K562 (cell line): ENCODE results near the gene COX5A. TPM values are rescaled to one million over a fixed set of nuclear protein-coding genes. Genes with fewer than 3 reads are reported as not detected.

Experiments
- ADNP ChIP-seq: fragments of 200-800 bp; sonication (Bioruptor generic); IDR thresholded peaks from 2 replicates; pipeline ENCODE4 v1.6.1; 2016; ENCODE audit warnings: missing genetic modification characterization, missing compliant biosample characterization
- CBX8 ChIP-seq: fragments of 200-600 bp; sonication (generic); IDR thresholded peaks from 2 replicates; pipeline ENCODE4 v1.6.1; 2012; ENCODE audit warnings: borderline replicate concordance, mixed run types, low read depth, mild to moderate bottlenecking, moderate library complexity, mixed read lengths, low read length, control low read depth, inconsistent platforms; ENCODE audit not compliant: poor library complexity, severe bottlenecking; ENCODE audit errors: extremely low read depth
- CREB1 ChIP-seq, 2 experiments: sonication (generic) in 1 of 2; formaldehyde crosslinking in 1 of 2; IDR thresholded peaks; 2 replicates each; pipeline versions ENCODE4 v1.6.1 to v1.8.0; 2012 to 2022; ENCODE audit warnings: inconsistent platforms in 1 of 2, mild to moderate bottlenecking in 1 of 2, missing genetic modification reagents in 1 of 2, moderate library complexity in 1 of 2
- DLX4 ChIP-seq: fragments of 250-450 bp; sonication (Bioruptor Pico); IDR thresholded peaks from 2 replicates; pipeline ENCODE4 v1.6.1; 2021; ENCODE audit warnings: mild to moderate bottlenecking
- ETV1 ChIP-seq: fragments of 450-650 bp; conservative IDR thresholded peaks from 2 replicates; pipeline ENCODE4 v1.6.1; 2016; ENCODE audit warnings: missing genetic modification characterization, control low read depth, low read depth, missing compliant biosample characterization
- FOXM1 ChIP-seq, 2 experiments: fragments of 450-650 bp in 1 of 2; sonication (generic) in 1 of 2; formaldehyde crosslinking in 1 of 2; IDR thresholded peaks; 2 replicates each; pipeline versions ENCODE4 v1.6.1 to v1.9.0; 2017 to 2022; ENCODE audit warnings: low read depth in 2 of 2, mild to moderate bottlenecking in 2 of 2, missing genetic modification reagents in 1 of 2, moderate library complexity in 1 of 2
- HNRNPK ChIP-seq: fragments of 200-400 bp; formaldehyde crosslinking; IDR thresholded peaks from one replicate; pipeline ENCODE4 v1.6.1; 2018; ENCODE audit warnings: mild to moderate bottlenecking, low read depth, low read length; ENCODE audit not compliant: poor library complexity, severe bottlenecking
- MAFF ChIP-seq: IDR thresholded peaks from 2 replicates; pipeline ENCODE4 v1.6.1; 2012; ENCODE audit warnings: low read length, improper control_type of control experiment
- MAFK ChIP-seq: IDR thresholded peaks from 2 replicates; pipeline ENCODE4 v1.6.1; 2011; ENCODE audit warnings: low read length, improper control_type of control experiment
- MBD1 ChIP-seq: fragments of 250-450 bp; sonication (Bioruptor Pico); IDR thresholded peaks from 2 replicates; pipeline ENCODE4 v1.8.0; 2022; ENCODE audit warnings: inconsistent platforms
- MIER1 ChIP-seq: fragments of 450-650 bp; IDR thresholded peaks from 2 replicates; pipeline ENCODE4 v1.6.1; 2016; ENCODE audit warnings: antibody characterized with exemption, mild to moderate bottlenecking, low read depth
- ZBTB5 ChIP-seq: fragments of 450-650 bp; IDR thresholded peaks from 2 replicates; pipeline ENCODE4 v1.6.1; 2017; ENCODE audit warnings: antibody characterized with exemption
- ZEB2 ChIP-seq: fragments of 450-650 bp; IDR thresholded peaks from 2 replicates; pipeline ENCODE4 v1.6.1; 2016
- ZNF124 ChIP-seq: sonication (generic); formaldehyde crosslinking; IDR thresholded peaks from 2 replicates; pipeline ENCODE4 v1.8.1; 2022; ENCODE audit warnings: missing genetic modification reagents
- ZNF174 ChIP-seq: fragments of 250-450 bp; sonication (Bioruptor Pico); IDR thresholded peaks from 2 replicates; pipeline ENCODE4 v1.4.0; 2020; ENCODE audit warnings: mild to moderate bottlenecking
- ZNF23 ChIP-seq: fragments of 250-450 bp; sonication (Bioruptor Pico); IDR thresholded peaks from 2 replicates; pipeline ENCODE4 v1.4.0; 2020; ENCODE audit warnings: mild to moderate bottlenecking
- polyA plus RNA-seq, 8 experiments: library from polyadenylated mRNA; depleted of rRNA in 4 of 8; stranded (reverse) in 5 of 8; unstranded in 3 of 8; fragments of >200 nt; fragmentation: Nextera tagmentation in 2 of 8; fragmentation: Illumina TruSeq in 1 of 8; extraction: Ambion mirVana in 2 of 8; extraction: Trizol in 1 of 8; gene quantifications; 2 replicates each; pipeline versions ENCODE4 v1.2.1 to v1.2.3, GENCODE V29; 2011 to 2014; ENCODE audit warnings: inconsistent platforms in 1 of 8, missing spikeins in 1 of 8
- total RNA-seq, 7 experiments: library from RNA; depleted of rRNA in 6 of 7; stranded (reverse); fragments of >200 nt in 6 of 7; fragmentation: Illumina TruSeq in 2 of 7; extraction: Trizol in 2 of 7; gene quantifications; 2 replicates each; pipeline versions ENCODE4 v1.2.1 to v1.2.3, GENCODE V29; 2011 to 2021; ENCODE audit warnings: low replicate concordance in 1 of 7
- TF ChIP-seq, protein P1 (sequence below): IDR thresholded peaks from 2 replicates; pipeline ENCODE4 v1.6.1; 2014; ENCODE audit warnings: antibody characterized with exemption

COX5A gene
- total and polyA plus RNA-seq, 9 of the 15 experiments (the other 6 are each of a cell fraction or from before 2014, with no cell fraction given): 86.8 to 553 (median 371) TPM

DNA sequence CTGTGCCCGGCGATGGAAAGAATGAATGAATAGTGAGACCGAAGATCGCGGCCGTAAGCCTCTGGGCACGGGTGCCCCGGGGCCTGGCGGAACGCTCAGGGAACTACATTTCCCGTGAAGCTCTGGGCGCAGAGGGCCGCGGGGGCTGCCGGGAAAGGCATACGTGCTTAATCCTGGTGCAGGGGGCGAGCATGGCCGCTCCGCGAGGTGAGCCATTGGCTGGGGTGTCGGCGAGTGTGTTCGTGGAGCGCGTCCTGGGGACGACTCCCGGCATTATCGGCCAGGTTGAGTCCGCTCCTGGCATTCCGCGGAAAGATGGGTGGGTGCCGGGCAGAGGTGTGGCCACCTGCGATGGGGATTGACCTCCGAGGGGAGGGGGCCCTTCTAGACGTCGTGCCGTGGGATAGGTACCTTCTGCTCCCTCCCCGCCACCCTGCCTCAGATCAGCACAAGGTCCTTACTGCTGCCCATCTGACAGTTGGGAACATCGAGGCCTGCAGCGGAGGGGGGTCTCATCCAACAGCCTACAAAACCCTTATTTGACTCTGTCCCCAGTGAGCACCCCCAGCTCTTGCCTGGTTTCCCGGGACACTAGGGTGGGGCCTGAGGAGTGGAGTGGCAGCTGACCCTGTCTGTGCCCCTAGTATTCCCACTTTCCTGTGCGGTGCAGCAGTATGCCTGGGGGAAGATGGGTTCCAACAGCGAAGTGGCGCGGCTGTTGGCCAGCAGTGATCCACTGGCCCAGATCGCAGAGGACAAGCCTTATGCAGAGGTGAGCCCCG, 47.8 kb downstream of the COX5A start, which contains the start of gene MPI (continued):
- TF ChIP-seq ETV1 (tag): no peak
- no peak for TF ChIP-seq ZNF174 (CRISPR knock-in tag)
- no peak for TF ChIP-seq ZBTB5
- no peak for TF ChIP-seq FOXM1 (IDR thresholded peaks at IDR 0.05; ENCODE audit: low read depth)
- TF ChIP-seq FOXM1 (CRISPR knock-in tag; IDR thresholded peaks at IDR 0.05; ENCODE audit: low read depth): no peak
- TF ChIP-seq MIER1: no peak
- TF ChIP-seq DLX4: no peak
- TF ChIP-seq, protein P1, sequence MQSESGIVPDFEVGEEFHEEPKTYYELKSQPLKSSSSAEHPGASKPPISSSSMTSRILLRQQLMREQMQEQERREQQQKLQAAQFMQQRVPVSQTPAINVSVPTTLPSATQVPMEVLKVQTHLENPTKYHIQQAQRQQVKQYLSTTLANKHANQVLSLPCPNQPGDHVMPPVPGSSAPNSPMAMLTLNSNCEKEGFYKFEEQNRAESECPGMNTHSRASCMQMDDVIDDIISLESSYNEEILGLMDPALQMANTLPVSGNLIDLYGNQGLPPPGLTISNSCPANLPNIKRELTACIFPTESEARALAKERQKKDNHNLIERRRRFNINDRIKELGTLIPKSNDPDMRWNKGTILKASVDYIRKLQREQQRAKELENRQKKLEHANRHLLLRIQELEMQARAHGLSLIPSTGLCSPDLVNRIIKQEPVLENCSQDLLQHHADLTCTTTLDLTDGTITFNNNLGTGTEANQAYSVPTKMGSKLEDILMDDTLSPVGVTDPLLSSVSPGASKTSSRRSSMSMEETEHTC: no peak
- TF ChIP-seq MAFK: no peak
- no peak for TF ChIP-seq MAFF
- TF ChIP-seq CBX8: no peak
- no peak for TF ChIP-seq ADNP (tag)
- TF ChIP-seq ZNF124 (CRISPR knock-in tag): no peak
- TF ChIP-seq HNRNPK: no peak
- TF ChIP-seq MBD1: no peak
- peak; percentile 77 for TF ChIP-seq CREB1 (IDR thresholded peaks at IDR 0.05)
- TF ChIP-seq CREB1 (CRISPR knock-in tag; IDR thresholded peaks at IDR 0.05): peak; percentile 80
- TF ChIP-seq ZEB2: no peak
- no peak for TF ChIP-seq ZNF23
